Endometrial microvascular endothelial cells (primary cell): ENCODE measurements around the gene DXO. TPM values are rescaled to one million over a fixed set of nuclear protein-coding genes. Genes with fewer than 3 reads are reported as not detected.

Source experiments
- in situ Hi-C: cut with HindIII; loops from 2 replicates; pipeline ENCODE4 v1.10.0; 2017; ENCODE audit warnings: low sequenced_read_pairs, low pct_unique_long_range_greater_than_20kb; ENCODE audit errors: inconsistent ontology term
- total RNA-seq: library from RNA; depleted of rRNA; stranded (reverse); fragments of >200 nt; gene quantifications from one replicate; pipeline ENCODE4 v1.2.3, GENCODE V29; 2015; ENCODE audit errors: inconsistent ontology term

The DXO gene
- total RNA-seq, 1 donor from 2014 or later = 13.8 TPM

- in situ Hi-C loops = loop anchor here (25.0 kb wide), 1 partner anchor 169 kb away; the partner anchor contains the start of gene TNXB
These were observed 28.2 kb downstream of the DXO start for GRCh38 chr6:31943742-31944141.

GRCh38 chr6:31940256-31940664 is 31.7 kb downstream of the DXO start:
- in situ Hi-C loops = loop anchor here (25.0 kb wide), 1 partner anchor 172 kb away; the partner anchor contains the start of gene TNXB

- in situ Hi-C loops = loop anchor here (25.0 kb wide), 1 partner anchor 176 kb away; the partner anchor contains the start of gene TNXB
These were observed 36.1 kb downstream of the DXO start for GRCh38 chr6:31935823-31936222.

- in situ Hi-C loops = loop anchor here (25.0 kb wide), 1 partner anchor 177 kb away; the partner anchor contains the start of gene TNXB
These were observed 36.9 kb downstream of the DXO start for GRCh38 chr6:31935021-31935420.

GRCh38 chr6:31933537-31933936 is 38.4 kb downstream of the DXO start:
- in situ Hi-C loops = loop anchor here (25.0 kb wide), 1 partner anchor 179 kb away; the partner anchor contains the start of gene TNXB

GRCh38 chr6:31932137-31932536 is 39.8 kb downstream of the DXO start:
- in situ Hi-C loops = loop anchor here (25.0 kb wide), 1 partner anchor 180 kb away; the partner anchor contains the start of gene TNXB

- in situ Hi-C loops = loop anchor here (25.0 kb wide), 1 partner anchor 181 kb away; the partner anchor contains the start of gene TNXB
These were observed 41.0 kb downstream of the DXO start for GRCh38 chr6:31930962-31931361.

GRCh38 chr6:31928672-31928939 is 43.3 kb downstream of the DXO start:
- in situ Hi-C loops = loop anchor here (25.0 kb wide), 1 partner anchor 184 kb away; the partner anchor contains the start of gene TNXB

- in situ Hi-C loops = loop anchor here (25.0 kb wide), 1 partner anchor 184 kb away; the partner anchor contains the start of gene TNXB
These were observed 43.9 kb downstream of the DXO start for GRCh38 chr6:31927863-31928671.

- in situ Hi-C loops = loop anchor here (25.0 kb wide), 1 partner anchor 185 kb away; the partner anchor contains the start of gene TNXB
These were observed 44.6 kb downstream of the DXO start, which contains the start of gene C2 for GRCh38 chr6:31927242-31927862. TSS of gene C2 (plus strand) at chr6:31927717. CDS start at chr6:31927753, 36 bp downstream.

GRCh38 chr6:31922942-31923341 is 49.0 kb downstream of the DXO start:
- in situ Hi-C loops = no loop called here

- in situ Hi-C loops = no loop called here
These were observed 51.1 kb downstream of the DXO start for GRCh38 chr6:31920811-31921210.

Other genes starting within 250 kb of the DXO start
- not detected for gene MPIG6B, start 248.8 kb downstream of the DXO start, total RNA-seq
- gene DDAH2, start 242.8 kb downstream of the DXO start, total RNA-seq = 64.2 TPM
- gene CLIC1, start 235.6 kb downstream of the DXO start, total RNA-seq = 1,067 TPM
- 7.8 TPM for gene MSH5, start 232.1 kb downstream of the DXO start, total RNA-seq
- gene SAPCD1, start 209.5 kb downstream of the DXO start, total RNA-seq = not detected
- not detected for gene VWA7, start 194.8 kb downstream of the DXO start, total RNA-seq
- 101 TPM for gene VARS1, start 176.4 kb downstream of the DXO start, total RNA-seq
- 172 TPM for gene LSM2, start 165.2 kb downstream of the DXO start, total RNA-seq
- 0.65 TPM for gene HSPA1L, start 156.9 kb downstream of the DXO start, total RNA-seq
- 171 TPM for gene HSPA1A, start 156.6 kb downstream of the DXO start, total RNA-seq
- 120 TPM for gene HSPA1B, start 144.4 kb downstream of the DXO start, total RNA-seq
- 94.3 TPM for gene NEU1, start 109.3 kb downstream of the DXO start, total RNA-seq
- gene SLC44A4, start 93.1 kb downstream of the DXO start, total RNA-seq = 2.6 TPM
- gene EHMT2, start 74.4 kb downstream of the DXO start, total RNA-seq = 41.2 TPM
- gene ZBTB12, start 70.1 kb downstream of the DXO start, total RNA-seq = not detected
- not detected for gene C2, start 44.4 kb downstream of the DXO start, total RNA-seq
- gene CFB, start 26.0 kb downstream of the DXO start, total RNA-seq = 1.6 TPM
- gene NELFE, start 13.2 kb downstream of the DXO start, total RNA-seq = 141 TPM
- gene SKIC2, start 13.0 kb downstream of the DXO start, total RNA-seq = 78.6 TPM
- 1.0 TPM for gene C4A, start 9.9 kb upstream of the DXO start, total RNA-seq
- gene C4B, start 42.7 kb upstream of the DXO start, total RNA-seq = 1.1 TPM
- gene CYP21A2, start 66.3 kb upstream of the DXO start, total RNA-seq = not detected
- not detected for gene TNXB, start 137.2 kb upstream of the DXO start, total RNA-seq
- gene ATF6B, start 156.1 kb upstream of the DXO start, total RNA-seq = 23.0 TPM
- gene FKBPL, start 158.2 kb upstream of the DXO start, total RNA-seq = 7.9 TPM
- not detected for gene PRRT1, start 179.8 kb upstream of the DXO start, total RNA-seq
- 49.3 TPM for gene PPT2, start 182.0 kb upstream of the DXO start, total RNA-seq
- 6.6 TPM for gene EGFL8, start 192.5 kb upstream of the DXO start, total RNA-seq
- 37.0 TPM for gene AGPAT1, start 203.9 kb upstream of the DXO start, total RNA-seq
- 57.0 TPM for gene RNF5, start 206.3 kb upstream of the DXO start, total RNA-seq
- 0.65 TPM for gene AGER, start 212.1 kb upstream of the DXO start, total RNA-seq
- gene PBX2, start 218.1 kb upstream of the DXO start, total RNA-seq = 32.9 TPM
- gene GPSM3, start 220.5 kb upstream of the DXO start, total RNA-seq = 31.0 TPM